ENCODE data around the gene HRH3.

HRH3 gene

GRCh38 chr20:62266340-62266739 lies 46.3 kb upstream of the HRH3 start:
- no peak for DNase-seq (ENCODE audit: low spot score)
- in situ Hi-C loops (cut with MboI; ENCODE audit: low pct_unique_long_range_greater_than_20kb, low sequenced_read_pairs, unreplicated experiment), result no loop called here
- TF ChIP-seq, protein P1, sequence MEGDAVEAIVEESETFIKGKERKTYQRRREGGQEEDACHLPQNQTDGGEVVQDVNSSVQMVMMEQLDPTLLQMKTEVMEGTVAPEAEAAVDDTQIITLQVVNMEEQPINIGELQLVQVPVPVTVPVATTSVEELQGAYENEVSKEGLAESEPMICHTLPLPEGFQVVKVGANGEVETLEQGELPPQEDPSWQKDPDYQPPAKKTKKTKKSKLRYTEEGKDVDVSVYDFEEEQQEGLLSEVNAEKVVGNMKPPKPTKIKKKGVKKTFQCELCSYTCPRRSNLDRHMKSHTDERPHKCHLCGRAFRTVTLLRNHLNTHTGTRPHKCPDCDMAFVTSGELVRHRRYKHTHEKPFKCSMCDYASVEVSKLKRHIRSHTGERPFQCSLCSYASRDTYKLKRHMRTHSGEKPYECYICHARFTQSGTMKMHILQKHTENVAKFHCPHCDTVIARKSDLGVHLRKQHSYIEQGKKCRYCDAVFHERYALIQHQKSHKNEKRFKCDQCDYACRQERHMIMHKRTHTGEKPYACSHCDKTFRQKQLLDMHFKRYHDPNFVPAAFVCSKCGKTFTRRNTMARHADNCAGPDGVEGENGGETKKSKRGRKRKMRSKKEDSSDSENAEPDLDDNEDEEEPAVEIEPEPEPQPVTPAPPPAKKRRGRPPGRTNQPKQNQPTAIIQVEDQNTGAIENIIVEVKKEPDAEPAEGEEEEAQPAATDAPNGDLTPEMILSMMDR (IDR thresholded peaks at IDR 0.05; ENCODE audit: extremely low read depth, insufficient read depth, missing control alignments), result no peak

DNA sequence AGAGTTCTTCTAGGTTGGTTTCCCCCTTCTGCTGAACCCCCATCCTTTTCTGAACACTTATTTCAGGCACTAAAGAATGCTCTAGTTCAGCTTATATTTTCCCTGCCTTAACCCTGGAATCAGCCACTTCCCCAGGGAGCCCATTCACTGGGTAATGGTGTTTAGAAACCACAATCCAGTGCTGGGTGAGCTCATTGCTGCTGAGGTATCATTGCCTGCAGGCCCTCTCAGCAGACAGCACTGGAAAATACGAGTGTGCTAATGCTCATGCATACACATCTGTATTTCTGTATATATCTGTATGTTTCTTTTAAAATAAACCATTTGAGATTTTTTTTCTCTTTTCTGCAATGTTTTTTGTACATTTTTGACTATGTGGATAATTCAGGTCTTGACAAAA lies 45.3 kb upstream of the HRH3 start:
- in situ Hi-C loops (cut with MboI; ENCODE audit: low pct_unique_long_range_greater_than_20kb, low sequenced_read_pairs, unreplicated experiment), result no loop called here
- TF ChIP-seq, protein P1 (IDR thresholded peaks at IDR 0.05; ENCODE audit: extremely low read depth, insufficient read depth, missing control alignments), result no peak
- DNase-seq (ENCODE audit: low spot score), result no peak

GRCh38 chr20:62263396-62263795 lies 43.3 kb upstream of the HRH3 start:
- in situ Hi-C loops (cut with MboI; ENCODE audit: low pct_unique_long_range_greater_than_20kb, low sequenced_read_pairs, unreplicated experiment), result no loop called here
- TF ChIP-seq, protein P1 (IDR thresholded peaks at IDR 0.05; ENCODE audit: extremely low read depth, insufficient read depth, missing control alignments), result no peak

DNA sequence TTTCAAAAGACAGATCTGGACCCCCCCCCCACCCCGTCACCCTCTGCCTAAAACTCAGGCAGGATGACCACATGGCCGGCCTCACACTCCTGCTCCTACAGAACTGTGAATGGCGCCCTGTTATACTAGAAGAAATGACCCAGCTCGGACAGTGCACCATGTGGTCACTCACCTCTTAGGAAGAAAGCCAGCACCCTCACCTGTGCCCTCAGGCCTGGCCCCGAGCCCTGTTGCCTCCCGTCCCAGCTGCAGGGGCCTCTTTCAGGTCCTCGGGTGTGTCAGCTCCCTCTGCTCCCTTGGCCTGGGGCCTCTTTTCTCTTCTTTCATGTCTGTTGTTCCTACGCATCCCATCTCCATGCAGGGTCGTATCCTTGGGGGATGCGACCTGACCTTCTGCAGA lies 42.0 kb upstream of the HRH3 start:
- in situ Hi-C loops (cut with MboI; ENCODE audit: low pct_unique_long_range_greater_than_20kb, low sequenced_read_pairs, unreplicated experiment), result no loop called here
- no peak for DNase-seq (ENCODE audit: low spot score)
- TF ChIP-seq, protein P1 (IDR thresholded peaks at IDR 0.05; ENCODE audit: extremely low read depth, insufficient read depth, missing control alignments), result no peak

More at GRCh38 chr20:62263396-62263795, 43.3 kb upstream of the HRH3 start:
- DNase-seq (ENCODE audit: low spot score), result no peak

- no peak for DNase-seq (ENCODE audit: low spot score)
- in situ Hi-C loops (cut with MboI; ENCODE audit: low pct_unique_long_range_greater_than_20kb, low sequenced_read_pairs, unreplicated experiment), result no loop called here
- TF ChIP-seq, protein P1 (IDR thresholded peaks at IDR 0.05; ENCODE audit: extremely low read depth, insufficient read depth, missing control alignments), result no peak
Observed at GRCh38 chr20:62259294-62259565, 39.2 kb upstream of the HRH3 start.

- no peak for DNase-seq (ENCODE audit: low spot score)
- TF ChIP-seq, protein P1 (IDR thresholded peaks at IDR 0.05; ENCODE audit: extremely low read depth, insufficient read depth, missing control alignments), result no peak
- in situ Hi-C loops (cut with MboI; ENCODE audit: low pct_unique_long_range_greater_than_20kb, low sequenced_read_pairs, unreplicated experiment), result no loop called here
Observed at GRCh38 chr20:62258499-62259293, 38.6 kb upstream of the HRH3 start.
